Measurements from ENCODE around the gene MERTK.
"Not testable (repeated sequence)": the region's sequence is repeated elsewhere in the genome, so short reads cannot be mapped to it uniquely, and the experiment has no call there.

Gene MERTK

GRCh38 chr2:112008910-112009485, 110.6 kb downstream of the MERTK start:
- no peak for DNase-seq (ENCODE audit: low read depth)

GRCh38 chr2:112010751-112011150, 112.3 kb downstream of the MERTK start:
- no peak for DNase-seq (ENCODE audit: low read depth)

- no peak for DNase-seq (ENCODE audit: low read depth)
Measured at GRCh38 chr2:112012556-112012955, 114.1 kb downstream of the MERTK start.

GRCh38 chr2:112018846-112019245, 120.4 kb downstream of the MERTK start:
- DNase-seq (ENCODE audit: low read depth) = no peak

- DNase-seq (ENCODE audit: low read depth) = no peak
Measured at GRCh38 chr2:112019569-112019982, 121.2 kb downstream of the MERTK start.

GRCh38 chr2:112020561-112020960, 122.2 kb downstream of the MERTK start:
- DNase-seq (ENCODE audit: low read depth) = no peak

GRCh38 chr2:112021290-112021689, 122.9 kb downstream of the MERTK start:
- no peak for DNase-seq (ENCODE audit: low read depth)

GRCh38 chr2:112021781-112022231, 123.4 kb downstream of the MERTK start:
- no peak for DNase-seq (ENCODE audit: low read depth)

GRCh38 chr2:112023707-112024106, 125.3 kb downstream of the MERTK start:
- DNase-seq (ENCODE audit: low read depth) = no peak

GRCh38 chr2:112024231-112024630, 125.8 kb downstream of the MERTK start:
- no peak for DNase-seq (ENCODE audit: low read depth)

GRCh38 chr2:112024896-112025491, 126.6 kb downstream of the MERTK start:
- no peak for DNase-seq (ENCODE audit: low read depth)

GRCh38 chr2:112026509-112026908, 128.1 kb downstream of the MERTK start:
- no peak for DNase-seq (ENCODE audit: low read depth)

- no peak for DNase-seq (ENCODE audit: low read depth)
Measured at GRCh38 chr2:112027767-112028166, 129.4 kb downstream of the MERTK start.

GRCh38 chr2:112029164-112029563, 130.8 kb downstream of the MERTK start:
- DNase-seq (ENCODE audit: low read depth) = no peak

GRCh38 chr2:112031473-112032223, 133.2 kb downstream of the MERTK start:
- no peak for DNase-seq (ENCODE audit: low read depth)

GRCh38 chr2:112032224-112032586, 133.8 kb downstream of the MERTK start:
- no peak for DNase-seq (ENCODE audit: low read depth)

GRCh38 chr2:112032689-112033465, 134.5 kb downstream of the MERTK start:
- DNase-seq (ENCODE audit: low read depth) = no peak

- no peak for DNase-seq (ENCODE audit: low read depth)
Measured at GRCh38 chr2:112033600-112033999, 135.2 kb downstream of the MERTK start.

- DNase-seq (ENCODE audit: low read depth) = no peak
Measured at GRCh38 chr2:112034924-112035323, 136.5 kb downstream of the MERTK start.

GRCh38 chr2:112035786-112036185, 137.4 kb downstream of the MERTK start:
- no peak for DNase-seq (ENCODE audit: low read depth)

- DNase-seq (ENCODE audit: low read depth) = not testable (repeated sequence)
Measured at GRCh38 chr2:112039556-112039955, 141.1 kb downstream of the MERTK start.

GRCh38 chr2:112040066-112040465, 141.7 kb downstream of the MERTK start:
- DNase-seq (ENCODE audit: low read depth) = not testable (repeated sequence)

- DNase-seq (ENCODE audit: low read depth) = not testable (repeated sequence)
Measured at GRCh38 chr2:112041460-112041859, 143.1 kb downstream of the MERTK start.
